Suprapubic skin (tissue), 4 donors: Measurements from ENCODE around the gene EDDM3A.

ENCODE experiments used
- CTCF ChIP-seq, 2 donors: fragments of 200-600 bp in 1 of 2; fragments of 450-650 bp in 1 of 2; sonication (generic) in 1 of 2; IDR thresholded peaks; one replicate each; pipeline ENCODE4 v1.5.1; 2016 to 2019; ENCODE audit warnings: antibody characterized with exemption in 2 of 2, mild to moderate bottlenecking in 1 of 2, moderate library complexity in 1 of 2
- EP300 ChIP-seq: sonication (generic); formaldehyde crosslinking; IDR thresholded peaks from one replicate; pipeline ENCODE4 v1.6.1; 2017; ENCODE audit warnings: antibody characterized with exemption
- POLR2A ChIP-seq, 2 donors: fragments of 450-650 bp; IDR thresholded peaks; one replicate each; pipeline ENCODE4 v1.6.1; 2017; ENCODE audit warnings: antibody characterized with exemption in 2 of 2, mild to moderate bottlenecking in 2 of 2, moderate library complexity in 2 of 2
- POLR2AphosphoS5 ChIP-seq, 3 donors: sonication (generic); formaldehyde crosslinking; IDR thresholded peaks; one replicate each; pipeline ENCODE4 v1.6.1; 2017; ENCODE audit warnings: antibody characterized with exemption in 3 of 3

- TF ChIP-seq CTCF (IDR thresholded peaks at IDR 0.05) (no peak), POLR2A (IDR thresholded peaks at IDR 0.05) (no peak), EP300 (no peak), POLR2AphosphoS5 (IDR thresholded peaks at IDR 0.05) (no peak)
Observed at GRCh38 chr14:20750194-20750593, 4.5 kb downstream of the EDDM3A start.
